GM19467 (cell line): ENCODE results near the gene ZYG11B.
"Not testable (repeated sequence)": the region's sequence is repeated elsewhere in the genome, so short reads cannot be mapped to it uniquely, and the experiment has no call there.

ENCODE experiments used
- ATAC-seq: cut with Tn5 transposase; IDR thresholded peaks from one replicate; pipeline ENCODE4 v1.9.1; 2021; ENCODE audit warnings: mild to moderate bottlenecking, moderate library complexity; ENCODE audit not compliant: unreplicated experiment

Gene ZYG11B

DNA sequence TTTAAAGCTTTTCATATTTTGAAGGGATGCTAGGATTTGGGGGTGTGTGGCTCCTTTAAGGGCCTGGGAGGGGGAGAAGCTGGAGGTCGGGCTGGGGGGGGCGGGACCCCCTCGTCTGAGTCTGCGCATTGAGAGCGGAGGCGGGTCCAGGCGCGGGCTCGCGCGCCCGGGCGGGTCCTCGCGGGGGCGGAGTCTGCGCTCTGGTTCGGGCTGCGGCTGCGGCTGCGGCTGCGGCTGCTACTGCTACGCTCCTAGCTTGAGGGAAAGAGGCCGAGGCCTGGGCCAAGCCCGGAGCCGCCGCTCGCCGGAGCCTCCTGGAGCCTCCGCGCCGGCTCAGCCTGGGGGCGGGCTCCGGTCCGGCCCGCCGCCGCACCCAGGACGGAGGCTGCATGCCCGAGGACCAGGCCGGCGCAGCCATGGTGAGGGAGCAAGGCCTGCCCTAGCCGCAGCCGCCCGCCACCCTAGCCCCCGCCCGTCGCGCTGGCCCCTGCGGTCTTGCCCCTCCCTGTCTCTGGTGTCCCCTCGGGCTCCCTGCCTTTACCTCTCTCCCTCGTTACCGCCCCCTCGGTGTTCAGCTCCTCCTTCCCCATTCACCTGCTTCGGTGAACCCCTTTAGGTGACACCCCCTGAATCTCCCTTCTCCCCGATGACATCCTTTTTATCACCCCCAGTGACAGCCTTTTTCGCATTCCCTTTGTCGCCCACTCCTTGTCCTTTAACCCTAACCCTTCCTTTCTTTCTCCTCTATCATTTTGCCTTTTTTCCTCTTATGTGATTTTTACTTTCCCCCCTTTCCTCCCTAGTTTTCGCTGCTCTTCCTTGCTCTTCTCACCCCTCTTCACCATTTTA, at the start of gene ZYG11B:
Gene ZYG11B (plus strand): TSS at position 189 of the 849 bp plus-strand sequence. CDS start 201 bp downstream, at position 390.
- ATAC-seq = peak; percentile 92

DNA sequence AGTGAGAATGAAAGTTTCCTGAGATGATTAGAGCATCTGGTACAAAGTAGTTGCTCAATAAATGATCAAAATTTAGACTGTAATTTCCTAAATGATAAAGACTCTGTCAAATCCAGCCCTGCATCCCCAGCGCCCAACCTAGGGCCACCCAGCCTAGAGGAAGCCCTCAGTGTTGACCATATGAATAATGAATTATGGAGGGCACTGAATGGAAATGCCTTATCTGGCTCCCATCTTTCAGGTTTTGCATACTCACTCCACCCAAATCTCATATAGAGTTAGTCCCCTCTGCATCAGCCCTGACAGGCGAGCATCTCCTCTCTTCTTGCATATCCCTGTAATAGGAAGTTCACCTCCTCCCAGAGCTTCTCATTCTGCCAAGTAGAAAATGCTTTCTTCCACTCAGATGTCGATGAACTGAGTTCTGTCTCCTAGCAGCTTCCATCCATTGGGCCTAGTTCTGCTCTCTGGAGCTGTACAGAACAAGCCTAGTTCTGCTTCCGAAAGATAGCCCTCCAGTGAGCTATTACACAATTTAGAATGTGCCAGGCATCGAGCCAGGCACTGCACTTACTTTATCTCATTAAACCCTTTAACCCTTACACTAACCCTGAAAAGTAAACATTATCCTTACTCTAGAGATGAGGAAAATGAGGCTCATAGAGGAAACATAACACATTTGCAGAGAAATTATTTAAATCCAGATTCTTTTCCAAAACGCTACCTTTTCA, 49.0 kb upstream of the ZYG11B start:
- ATAC-seq = no peak

DNA sequence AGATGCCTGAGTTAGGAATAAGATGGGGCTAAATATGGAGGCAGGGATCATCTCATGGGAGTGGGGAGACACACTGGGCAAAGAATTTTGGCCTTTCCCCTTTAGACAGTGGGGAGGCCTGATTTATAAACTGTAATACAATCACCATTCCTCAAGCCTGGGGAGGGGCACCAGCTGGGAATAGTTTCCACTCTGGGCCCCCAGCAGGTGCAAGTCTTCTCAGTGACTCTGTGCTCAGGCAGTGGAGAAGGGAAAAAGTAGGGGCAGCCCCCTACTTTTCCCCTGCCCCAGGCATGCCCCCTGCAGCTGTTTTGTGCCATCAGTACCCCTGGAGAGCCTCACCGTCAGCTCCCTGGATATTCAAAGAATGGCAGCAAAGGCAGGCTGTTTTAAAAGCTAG, 47.2 kb upstream of the ZYG11B start:
- no peak for ATAC-seq

DNA sequence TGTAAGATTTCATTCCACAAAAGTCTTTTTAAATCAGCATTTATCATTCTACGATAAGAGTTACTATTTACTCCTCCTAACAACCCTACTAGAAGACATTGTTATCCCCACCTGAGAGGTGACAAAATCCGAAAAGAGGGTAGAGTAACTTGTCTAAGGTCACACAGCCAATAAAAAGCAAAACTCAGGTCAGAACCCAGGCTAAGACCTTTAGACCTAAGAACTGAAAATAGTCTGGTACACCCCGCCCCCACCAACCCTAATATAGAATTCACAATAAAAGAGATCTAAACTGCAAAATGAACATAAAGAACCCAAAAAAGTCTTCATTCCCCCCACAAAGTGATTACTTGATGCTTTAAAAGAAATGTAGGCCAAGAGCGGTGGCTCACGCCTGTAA, 46.8 kb upstream of the ZYG11B start:
- ATAC-seq = no peak

DNA sequence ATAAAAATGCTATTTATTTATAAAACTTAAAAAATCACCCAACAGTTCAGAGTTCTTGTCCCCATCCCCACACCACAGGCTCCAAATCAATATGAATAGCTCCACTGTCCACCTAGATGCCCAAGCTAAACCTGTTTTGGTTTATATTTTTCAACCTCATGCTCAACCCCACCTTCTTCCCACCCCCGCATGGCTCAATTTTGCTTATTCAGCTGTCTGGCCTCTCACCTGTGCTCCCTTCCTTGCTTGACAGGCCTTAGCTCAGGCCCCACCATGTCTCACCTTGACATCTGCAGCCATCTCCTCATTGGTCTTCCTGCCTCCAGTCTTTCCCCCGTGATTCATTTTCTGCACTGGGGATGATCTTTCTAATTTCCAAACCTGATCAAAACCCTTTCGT, 45.9 kb upstream of the ZYG11B start:
- ATAC-seq = no peak

DNA sequence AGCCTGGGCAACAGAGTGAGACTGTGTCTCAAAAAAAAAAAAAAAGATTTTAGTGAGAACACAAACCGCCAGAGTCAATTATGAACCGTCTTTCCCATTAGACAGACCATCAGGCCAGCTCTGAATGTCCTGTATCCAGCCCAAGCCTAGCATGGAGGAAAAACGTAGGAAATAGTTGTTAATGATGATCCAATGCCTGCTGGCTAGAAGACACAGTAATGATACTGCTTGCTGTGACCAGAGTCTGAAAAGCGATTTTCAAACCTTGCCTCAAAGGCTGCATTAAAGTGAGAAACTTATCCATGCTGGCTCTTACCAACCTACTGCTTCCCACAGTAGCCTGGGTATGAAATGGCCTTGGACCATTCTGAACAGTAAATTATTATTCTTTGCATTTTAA, 45.1 kb upstream of the ZYG11B start:
- ATAC-seq = no peak

DNA sequence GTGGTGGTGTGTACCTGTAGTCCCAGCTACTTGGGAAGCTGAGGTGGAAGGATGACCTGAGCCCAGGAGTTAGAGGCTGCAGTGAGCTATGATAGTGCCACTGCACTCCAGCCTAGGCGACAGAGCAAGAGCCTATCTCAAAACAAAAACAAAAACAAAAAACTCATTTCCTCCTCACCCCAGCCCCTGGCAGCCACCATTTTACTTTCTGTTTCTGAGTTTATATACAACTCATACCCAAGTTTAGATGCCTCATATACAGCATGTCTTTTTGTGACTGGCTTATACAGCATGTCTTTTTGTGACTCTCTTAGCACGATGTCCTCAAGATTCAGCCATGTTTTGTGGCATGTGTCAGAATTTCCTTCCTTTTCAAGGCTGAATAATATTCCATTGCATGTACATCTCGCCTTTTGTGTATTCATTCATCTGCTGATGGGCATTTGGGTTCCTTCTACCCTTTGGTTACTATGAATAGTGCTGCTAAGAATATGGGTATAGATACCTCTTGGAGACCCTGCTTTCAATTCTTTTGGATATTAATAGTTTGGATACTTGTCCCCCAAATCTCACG, 42.8 kb upstream of the ZYG11B start:
- ATAC-seq = no peak

DNA sequence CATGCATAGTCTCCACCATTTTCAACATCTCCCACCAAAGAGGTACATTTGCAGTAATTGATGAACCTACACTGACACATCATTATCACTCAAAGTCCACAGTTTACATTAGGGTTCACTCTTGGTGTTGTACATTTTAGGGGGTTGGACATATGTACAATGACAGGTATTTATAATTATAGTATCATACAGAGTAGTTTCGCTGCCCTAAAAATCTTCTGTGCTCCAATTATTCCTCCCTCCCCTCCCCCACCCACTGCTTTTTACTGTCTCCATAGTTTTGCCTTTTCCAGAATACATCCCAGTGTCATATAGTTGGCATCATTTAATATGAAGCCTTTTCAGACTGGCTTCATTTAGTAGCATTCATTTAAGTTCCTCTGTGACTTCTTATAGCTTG, 41.7 kb upstream of the ZYG11B start:
- no peak for ATAC-seq

DNA sequence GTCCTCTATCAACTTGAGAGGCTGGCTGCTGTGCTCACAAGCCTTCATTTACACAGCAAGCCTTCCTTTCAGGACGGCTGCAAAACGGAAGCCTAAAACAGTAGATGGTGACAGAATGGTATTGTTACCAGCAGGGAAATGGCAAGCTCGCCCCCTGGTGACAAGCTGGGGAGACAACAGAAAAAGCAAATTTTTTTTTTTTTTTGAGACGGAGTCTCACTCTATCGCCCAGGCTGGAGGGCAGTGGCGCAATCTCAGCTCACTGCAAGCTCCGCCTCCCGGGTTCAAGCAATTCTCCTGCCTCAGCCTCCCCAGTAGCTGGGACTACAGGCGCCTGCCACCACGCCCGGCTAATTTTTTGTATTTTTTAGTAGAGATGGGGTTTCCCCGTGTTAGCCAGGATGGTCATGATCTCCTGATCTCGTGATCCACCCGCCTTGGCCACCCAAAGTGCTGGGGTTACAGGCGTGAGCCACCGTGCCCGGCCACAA, 39.9 kb upstream of the ZYG11B start:
- ATAC-seq = not testable (repeated sequence)

DNA sequence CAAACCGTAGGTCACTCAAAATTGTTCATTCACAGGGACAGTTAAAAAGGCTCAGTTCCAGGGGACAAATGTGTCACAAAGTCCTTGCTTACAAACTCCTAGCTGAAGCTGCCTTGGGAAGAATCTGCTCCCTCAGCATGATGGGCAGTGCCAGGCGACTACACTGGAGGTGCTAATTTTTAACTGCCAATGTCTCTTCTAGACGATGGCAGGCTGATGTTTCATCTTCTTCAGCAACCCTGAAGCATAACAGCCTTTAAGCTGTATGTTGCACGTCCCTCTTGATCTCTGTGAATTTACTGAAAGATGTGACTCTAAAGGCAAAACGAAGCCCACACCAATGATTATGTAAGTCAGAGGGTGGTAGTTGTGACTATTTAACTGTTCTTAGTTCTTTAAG, 39.4 kb upstream of the ZYG11B start:
- no peak for ATAC-seq

DNA sequence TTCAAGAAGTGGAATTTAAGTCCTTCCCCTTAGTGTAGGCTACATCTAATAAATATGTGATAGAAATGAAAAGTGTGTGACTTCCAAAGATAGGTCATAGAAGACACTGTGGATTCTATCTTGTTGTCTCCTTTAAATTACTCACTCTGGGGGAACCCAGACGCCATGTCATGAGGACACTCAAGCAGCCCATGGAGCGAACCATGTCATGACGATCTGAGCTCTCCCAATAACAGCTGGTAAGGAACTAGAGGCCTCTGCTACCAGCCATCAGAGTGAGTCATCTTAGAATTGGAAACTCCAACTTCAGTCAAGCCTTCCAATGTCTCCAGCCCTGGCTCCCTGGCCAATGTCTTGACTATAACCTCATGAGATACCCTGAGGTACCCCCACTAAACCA, 34.4 kb upstream of the ZYG11B start:
- ATAC-seq = no peak

DNA sequence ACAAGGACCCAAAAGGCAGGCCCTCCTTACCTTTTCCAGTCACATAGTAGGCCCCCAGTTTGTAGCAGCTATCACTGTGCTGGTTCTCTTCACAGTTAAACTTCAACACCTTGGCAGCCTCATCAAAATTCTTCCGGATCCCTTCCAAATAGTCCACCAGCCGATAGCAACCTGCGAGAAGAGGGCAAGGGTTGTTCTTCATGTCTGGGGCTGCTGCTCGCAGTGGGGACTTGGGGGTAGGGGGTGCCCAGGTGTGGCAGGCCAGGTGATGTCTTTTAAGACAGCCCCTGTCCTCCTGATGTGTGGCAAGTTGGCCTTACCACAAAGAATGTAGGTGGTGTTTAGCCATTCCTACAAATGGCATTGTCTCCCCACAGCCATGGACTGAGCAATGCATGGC, 33.6 kb upstream of the ZYG11B start:
- no peak for ATAC-seq

DNA sequence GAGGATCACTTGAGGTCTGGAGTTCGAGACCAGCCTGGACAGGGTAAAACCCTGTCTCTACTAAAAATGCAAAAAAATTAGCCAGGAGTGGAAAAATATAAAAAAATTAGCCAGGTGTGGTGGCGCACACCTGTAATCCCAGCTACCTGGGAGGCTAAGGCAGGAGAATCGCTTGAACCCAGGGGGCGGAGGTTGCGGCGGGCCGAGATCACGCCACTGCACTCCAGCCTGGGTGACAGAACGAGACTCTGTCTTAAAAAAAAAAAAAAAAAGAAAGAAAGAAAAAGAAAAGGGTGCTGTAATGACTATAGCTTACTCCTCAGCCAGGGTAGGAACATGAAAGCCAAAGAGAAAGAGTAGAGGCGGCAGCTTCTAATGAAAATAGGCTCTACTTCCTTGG, 32.9 kb upstream of the ZYG11B start:
- ATAC-seq = not testable (repeated sequence)

DNA sequence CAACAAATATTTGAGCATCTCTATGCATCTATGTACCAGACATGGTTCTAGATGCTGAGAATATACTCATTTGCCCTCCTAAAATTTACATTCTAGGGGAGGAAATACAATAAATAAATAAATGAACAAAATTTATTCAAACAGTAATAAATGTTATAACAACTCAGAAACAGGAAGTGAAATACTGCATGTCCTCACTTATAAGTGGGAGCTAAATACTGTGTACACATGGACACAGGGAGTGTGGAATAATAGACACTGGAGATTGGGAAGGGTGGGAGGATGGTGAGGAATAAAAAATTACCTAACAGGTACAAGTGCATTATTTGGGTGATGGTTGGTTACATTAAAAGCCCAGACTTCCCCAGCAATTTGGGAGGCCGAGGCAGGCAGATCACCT, 32.4 kb upstream of the ZYG11B start:
- ATAC-seq = no peak

DNA sequence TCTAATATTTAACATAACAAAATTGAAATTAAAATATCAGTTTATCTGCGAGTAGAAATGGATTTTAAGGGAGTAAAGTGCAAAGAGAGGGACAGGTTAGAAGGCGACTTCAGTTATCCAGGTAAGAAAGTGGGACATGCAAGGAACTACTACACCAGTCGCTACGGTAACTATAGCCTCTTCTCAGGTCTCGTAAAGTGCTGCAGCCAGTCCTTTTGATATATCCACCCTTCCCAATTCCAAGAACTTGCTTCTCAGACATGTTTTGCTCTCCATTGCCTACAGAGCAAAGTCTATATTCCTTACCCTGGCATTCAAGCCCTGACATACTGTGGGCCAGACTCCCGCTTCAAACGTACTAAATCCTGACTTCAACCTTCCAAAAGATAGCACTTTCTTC, 30.6 kb upstream of the ZYG11B start:
- no peak for ATAC-seq

DNA sequence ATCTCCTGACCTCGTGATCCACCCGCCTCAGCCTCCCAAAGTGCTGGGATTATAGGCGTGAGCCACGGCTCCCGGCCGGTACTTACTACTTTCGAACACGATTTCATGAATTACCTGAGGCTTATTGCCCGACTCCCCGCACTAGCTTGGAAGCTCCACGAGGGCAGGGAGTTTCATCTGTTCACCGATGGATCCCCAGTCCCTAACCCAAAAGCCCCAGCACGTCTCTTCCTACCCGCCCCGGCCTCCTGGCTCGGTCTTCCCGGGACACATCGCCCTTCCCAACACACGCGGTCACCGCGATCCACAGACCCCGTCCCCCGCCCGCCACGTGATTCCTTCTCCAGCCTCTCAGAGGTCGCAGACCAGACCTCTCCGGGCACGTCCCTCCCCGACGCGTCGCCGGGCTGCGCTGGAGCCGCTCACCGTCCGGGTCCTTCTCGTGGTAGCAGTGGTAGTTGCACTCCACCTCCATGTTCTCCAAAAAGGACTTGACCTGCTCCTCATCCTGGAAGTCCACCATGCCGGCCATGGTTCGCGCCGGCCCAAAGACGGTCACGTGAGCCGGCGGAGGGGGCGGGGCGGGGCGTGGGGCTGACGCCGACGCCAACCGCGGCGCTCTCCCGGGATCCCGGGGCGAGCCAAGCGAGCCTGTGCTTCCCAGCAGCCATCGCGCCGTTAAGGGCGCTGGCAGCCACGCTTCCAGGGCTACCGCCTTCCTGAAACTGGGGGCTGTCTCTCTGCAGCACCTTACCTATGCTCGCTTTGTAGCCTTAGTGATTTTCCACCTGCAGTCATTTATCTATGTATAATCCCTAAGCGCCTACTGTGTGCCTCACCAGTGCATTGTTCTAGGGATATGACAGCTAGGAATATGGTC, 28.2 kb upstream of the ZYG11B start, which contains the start of gene COA7:
Gene COA7 (minus strand): TSS at position 553 of the 880 bp plus-strand sequence. CDS start 21 bp downstream, at position 532.
- ATAC-seq = peak; percentile 42

DNA sequence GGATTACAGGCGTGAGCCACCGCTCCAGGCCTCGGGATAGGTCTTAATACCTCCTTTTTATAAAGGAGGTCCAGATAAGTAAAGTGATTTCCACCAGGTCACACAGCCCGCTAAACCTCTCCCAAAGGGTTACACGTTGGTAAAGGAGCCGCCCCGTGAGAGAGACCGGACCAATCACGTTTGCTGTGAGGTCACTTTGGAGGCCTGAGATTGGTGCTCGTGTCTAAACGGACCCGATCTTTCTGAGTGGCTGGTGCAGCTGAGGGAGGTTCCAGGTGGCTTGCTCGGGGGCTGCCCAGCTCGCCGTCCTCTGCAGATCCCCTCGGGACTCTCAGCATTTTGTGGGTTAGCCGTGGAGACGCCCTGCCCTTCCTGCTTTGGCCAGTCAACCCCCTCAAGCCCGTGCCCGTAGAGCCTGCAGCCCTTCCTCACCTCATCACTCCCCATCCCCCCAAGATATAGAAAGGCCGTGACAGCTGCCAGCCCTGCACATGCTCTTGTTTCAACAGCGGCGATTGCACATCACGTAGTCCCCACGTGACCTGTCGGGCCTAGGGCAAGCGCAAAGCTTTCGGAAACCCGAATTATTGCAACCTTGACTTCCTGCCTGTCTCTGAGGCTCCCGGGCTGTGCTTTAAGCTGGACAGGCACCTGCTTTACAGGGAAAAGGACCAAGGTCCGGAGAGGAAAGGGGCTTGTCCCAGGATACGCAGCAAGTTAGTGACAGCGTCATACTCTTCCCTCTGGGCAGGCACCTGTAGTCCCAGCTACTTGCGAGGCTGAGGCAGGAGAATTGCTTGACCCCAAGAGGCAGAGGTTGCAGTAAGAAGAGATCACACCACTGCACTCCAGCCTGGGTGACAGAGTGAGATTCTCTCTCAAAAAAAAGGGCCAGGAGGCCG, 23.1 kb upstream of the ZYG11B start:
- peak; percentile 88 for ATAC-seq

DNA sequence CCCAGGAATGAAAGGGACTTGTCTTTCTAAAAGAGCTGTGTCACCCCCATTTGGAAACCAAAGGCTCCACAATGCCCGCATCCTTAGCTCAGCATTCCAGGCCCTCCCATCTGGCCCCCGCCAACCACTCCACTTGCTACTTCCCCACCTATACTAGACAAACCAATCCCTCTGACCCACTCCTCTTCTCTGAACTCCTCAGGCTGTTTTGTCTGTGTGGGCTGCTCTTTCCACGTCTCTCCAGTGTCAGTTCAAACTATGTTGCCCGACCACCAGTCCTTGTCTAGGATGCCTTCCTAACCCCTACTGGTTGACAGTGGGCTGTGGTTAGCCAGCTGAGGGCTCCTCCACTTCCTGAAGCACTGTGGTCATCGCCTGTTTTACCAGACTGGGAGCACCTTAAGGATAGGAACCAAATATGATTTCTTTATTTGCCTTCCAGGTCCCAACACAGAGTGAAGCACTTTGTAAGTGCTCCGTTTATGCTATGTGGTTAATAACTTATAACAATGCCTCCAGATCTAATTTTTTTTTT, 20.1 kb upstream of the ZYG11B start:
- ATAC-seq = no peak
